DOHH2 (cell line): ENCODE data around the gene CISD3.

Source experiments
- CTCF ChIP-seq: fragments of 200-600 bp; sonication (generic); IDR thresholded peaks from one replicate; pipeline ENCODE4 v1.5.1; 2014; ENCODE audit warnings: antibody characterized with exemption, mild to moderate bottlenecking, low read depth, low read length; ENCODE audit not compliant: poor library complexity, severe bottlenecking
- EZH2phosphoT487 ChIP-seq: fragments of 200-600 bp; sonication (generic); IDR thresholded peaks from 2 replicates; pipeline ENCODE4 v1.6.1; 2017; ENCODE audit warnings: borderline replicate concordance, mild to moderate bottlenecking, antibody characterized with exemption, low read length, moderate library complexity, mixed read lengths

- no peak for TF ChIP-seq CTCF
- no peak for TF ChIP-seq EZH2phosphoT487
These were observed 21.1 kb downstream of the CISD3 start for GRCh38 chr17:38751144-38751807.
